Panc1 (cell line): ENCODE measurements around the gene PARP8. TPM values are rescaled to one million over a fixed set of nuclear protein-coding genes. Genes with fewer than 3 reads are reported as not detected.

Experiments used
- ATAC-seq: fragments of 200-7000 bp; cut with Tn5 transposase; 2 replicates; pipeline ENCODE4 v1.9.1; 2020; ENCODE audit warnings: mild to moderate bottlenecking, moderate library complexity
- BruUV-seq: library from RNA; stranded (reverse); fragments of 400-500 nt; replicated peaks from 2 replicates; lab custom pipeline; 2021; lab: Mats Ljungman, UMichigan
- CTCF ChIA-PET: fragments of 300-600 bp; sonication (Branson Sonifier 250); formaldehyde crosslinking; loops from one replicate; lab custom pipeline; 2022; ENCODE audit warnings: antibody characterized with exemption; lab: Charles Lee
- POLR2A ChIA-PET: fragments of 300-600 bp; sonication (Branson Sonifier 250); formaldehyde crosslinking; loops from one replicate; lab custom pipeline; 2022; ENCODE audit warnings: antibody characterized with exemption; lab: Charles Lee
- DNase-seq: peaks from one replicate; pipeline ENCODE4 v3.0.0-alpha.2; 2010; ENCODE audit warnings: low read depth, low spot score
- H3K27ac ChIP-seq: 2 replicates; pipeline ENCODE4 v1.5.1; 2011; ENCODE audit warnings: mild to moderate bottlenecking, low read length, inconsistent platforms
- H3K27me3 ChIP-seq: fragments of 200-500 bp; sonication (Bioruptor generic); 2 replicates; pipeline ENCODE4 v1.6.0; 2014; ENCODE audit warnings: low read length, inconsistent platforms; ENCODE audit not compliant: control insufficient read depth, insufficient read depth
- H3K36me3 ChIP-seq: fragments of 200-500 bp; sonication (Bioruptor generic); 2 replicates; pipeline ENCODE4 v1.5.1; 2014; ENCODE audit warnings: inconsistent platforms, mild to moderate bottlenecking, low read length, moderate library complexity; ENCODE audit not compliant: control insufficient read depth, insufficient read depth
- H3K4me1 ChIP-seq: 2 replicates; pipeline ENCODE4 v1.5.1; 2011; ENCODE audit warnings: inconsistent platforms, mild to moderate bottlenecking, low read length, moderate library complexity; ENCODE audit not compliant: control insufficient read depth, insufficient read depth
- H3K4me3 ChIP-seq, 2 experiments: 2 replicates each; pipeline ENCODE4 v1.5.1; 2011 to 2012; ENCODE audit warnings: low read depth in 2 of 2, low read length in 2 of 2, mild to moderate bottlenecking in 2 of 2, inconsistent platforms in 1 of 2, moderate library complexity in 1 of 2
- H3K9me3 ChIP-seq: fragments of 200-500 bp; sonication (Bioruptor generic); 2 replicates; pipeline ENCODE4 v1.5.1; 2014; ENCODE audit warnings: low read depth, mild to moderate bottlenecking, inconsistent platforms, low read length, moderate library complexity; ENCODE audit not compliant: control insufficient read depth, insufficient read depth
- POLR2AphosphoS5 ChIP-seq: IDR thresholded peaks from 2 replicates; pipeline ENCODE4 v1.6.1; 2012; ENCODE audit warnings: mild to moderate bottlenecking, low read depth, low read length, moderate library complexity
- REST ChIP-seq, 2 experiments: IDR thresholded peaks; 2 replicates each; pipeline ENCODE4 v1.6.1; 2011 to 2012; ENCODE audit warnings: low read depth in 2 of 2, control low read depth in 1 of 2, low read length in 1 of 2, mild to moderate bottlenecking in 1 of 2, moderate library complexity in 1 of 2; ENCODE audit not compliant: insufficient read depth in 1 of 2
- SIN3A ChIP-seq: IDR thresholded peaks from 2 replicates; pipeline ENCODE4 v1.6.1; 2012; ENCODE audit warnings: low read depth, mild to moderate bottlenecking, low read length, moderate library complexity, borderline replicate concordance; ENCODE audit not compliant: insufficient read depth
- TCF7L2 ChIP-seq: IDR thresholded peaks from 2 replicates; pipeline ENCODE4 v1.6.1; 2011; ENCODE audit warnings: mild to moderate bottlenecking, low read depth, low read length, inconsistent platforms
- in situ Hi-C: cut with HindIII; loops from 2 replicates; pipeline ENCODE4 v1.10.0; 2016; ENCODE audit warnings: low sequenced_read_pairs, low pct_unique_long_range_greater_than_20kb
- intact Hi-C: fragments of 100-400 bp; cut with micrococcal nuclease; formaldehyde crosslinking; loops from one replicate; pipeline ENCODE4 v1.10.0; 2022; ENCODE audit not compliant: unreplicated experiment
- total RNA-seq: library from RNA; stranded (reverse); gene quantifications from one replicate; pipeline ENCODE4 v1.2.1, GENCODE V29; 2021; ENCODE audit not compliant: unreplicated experiment
- TF ChIP-seq, protein P1 (sequence below): fragments of 450-650 bp; IDR thresholded peaks from 2 replicates; pipeline ENCODE4 v1.5.1; 2017; ENCODE audit warnings: mild to moderate bottlenecking

Gene PARP8
- total RNA-seq, 1 experiment from 2014 or later: 20.2 TPM

- Histone ChIP-seq H3K36me3 (no peaks in the 10 kb centered on the region), H3K27ac (no peak overlapping the region), H3K4me1 (no peaks in the 10 kb centered on the region), H3K27me3 (peaks cover 7% of the 10 kb centered on the region), H3K4me3 (no peak overlapping the region), H3K9me3 (no peaks in the 10 kb centered on the region)
- DNase-seq (no peak), ATAC-seq (no peak)
- POLR2A ChIA-PET: no interaction called here
- in situ Hi-C loops (no loop called here), intact Hi-C loops (no loop called here)
- TF ChIP-seq POLR2AphosphoS5 (no peak), REST (IDR thresholded peaks at IDR 0.05; ENCODE audit: insufficient read depth in 1 of 2, low read depth in 2 of 2, low read length in 1 of 2) (no peak), SIN3A (no peak), TCF7L2 (no peak)
- TF ChIP-seq, protein P1, sequence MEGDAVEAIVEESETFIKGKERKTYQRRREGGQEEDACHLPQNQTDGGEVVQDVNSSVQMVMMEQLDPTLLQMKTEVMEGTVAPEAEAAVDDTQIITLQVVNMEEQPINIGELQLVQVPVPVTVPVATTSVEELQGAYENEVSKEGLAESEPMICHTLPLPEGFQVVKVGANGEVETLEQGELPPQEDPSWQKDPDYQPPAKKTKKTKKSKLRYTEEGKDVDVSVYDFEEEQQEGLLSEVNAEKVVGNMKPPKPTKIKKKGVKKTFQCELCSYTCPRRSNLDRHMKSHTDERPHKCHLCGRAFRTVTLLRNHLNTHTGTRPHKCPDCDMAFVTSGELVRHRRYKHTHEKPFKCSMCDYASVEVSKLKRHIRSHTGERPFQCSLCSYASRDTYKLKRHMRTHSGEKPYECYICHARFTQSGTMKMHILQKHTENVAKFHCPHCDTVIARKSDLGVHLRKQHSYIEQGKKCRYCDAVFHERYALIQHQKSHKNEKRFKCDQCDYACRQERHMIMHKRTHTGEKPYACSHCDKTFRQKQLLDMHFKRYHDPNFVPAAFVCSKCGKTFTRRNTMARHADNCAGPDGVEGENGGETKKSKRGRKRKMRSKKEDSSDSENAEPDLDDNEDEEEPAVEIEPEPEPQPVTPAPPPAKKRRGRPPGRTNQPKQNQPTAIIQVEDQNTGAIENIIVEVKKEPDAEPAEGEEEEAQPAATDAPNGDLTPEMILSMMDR: no peak
- BruUV-seq: no TSS peak
- CTCF ChIA-PET: no interaction called here
These were observed 208.5 kb downstream of the PARP8 start for GRCh38 chr5:50875002-50875344.

DNA sequence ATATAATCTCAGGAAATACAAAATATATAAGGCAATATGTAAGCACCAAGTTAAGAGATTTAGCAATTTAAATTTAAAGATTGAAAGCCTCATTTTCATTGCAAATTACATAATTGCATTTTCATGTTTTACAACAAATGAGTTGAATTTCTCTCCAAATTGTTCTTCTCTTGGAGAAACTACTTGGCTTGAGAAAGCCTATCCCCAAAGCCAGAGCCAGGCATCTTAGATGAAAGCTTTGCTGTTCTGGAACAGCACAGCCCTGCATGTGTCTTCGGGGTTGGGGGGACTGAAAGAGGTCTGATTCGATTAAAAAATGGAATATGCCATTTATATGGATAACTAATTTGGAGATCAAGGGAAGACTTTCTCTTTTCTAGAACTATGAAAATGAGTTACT, 212.0 kb downstream of the PARP8 start:
- H3K4me1 ChIP-seq: no peaks in the 10 kb centered on the region
- ATAC-seq (no peak), DNase-seq (no peak)
- no peak overlapping the region for H3K4me3 ChIP-seq
- no peaks in the 10 kb centered on the region for H3K36me3 ChIP-seq
- ChIA-PET POLR2A (no interaction called here), CTCF (no interaction called here)
- H3K27me3 ChIP-seq: no peaks in the 10 kb centered on the region
- no peak overlapping the region for H3K27ac ChIP-seq
- H3K9me3 ChIP-seq: no peaks in the 10 kb centered on the region
- BruUV-seq: no TSS peak
- in situ Hi-C loops: no loop called here
- intact Hi-C loops: no loop called here
- TF ChIP-seq REST (IDR thresholded peaks at IDR 0.05; ENCODE audit: insufficient read depth in 1 of 2, low read depth in 2 of 2, low read length in 1 of 2): no peak
